ENCODE results near the gene MFAP4.

The MFAP4 gene

GRCh38 chr17:19384723-19385391 lies 2.1 kb downstream of the MFAP4 start:
- no peak for DNase-seq

GRCh38 chr17:19383681-19384470 lies 3.1 kb downstream of the MFAP4 start:
- DNase-seq, result no peak

GRCh38 chr17:19382531-19383444 lies 4.2 kb downstream of the MFAP4 start:
- DNase-seq, result no peak

- no peak for DNase-seq
These were observed 5.1 kb downstream of the MFAP4 start for GRCh38 chr17:19381741-19382444.

- no peak for DNase-seq
These were observed 5.6 kb downstream of the MFAP4 start for GRCh38 chr17:19381361-19381740.

- DNase-seq, result no peak
These were observed 6.3 kb downstream of the MFAP4 start for GRCh38 chr17:19380481-19381301.

GRCh38 chr17:19379361-19380065 lies 7.5 kb downstream of the MFAP4 start:
- no peak for DNase-seq

- DNase-seq, result no peak
These were observed 8.3 kb downstream of the MFAP4 start, which contains the start of gene MAPK7 for GRCh38 chr17:19378416-19379360. Gene MAPK7 (plus strand): TSS chr17:19378498. CDS start chr17:19378901, 403 bp downstream.

GRCh38 chr17:19377602-19378415 lies 9.2 kb downstream of the MFAP4 start:
- DNase-seq, result peak; percentile 87

GRCh38 chr17:19376811-19377210 lies 10.2 kb downstream of the MFAP4 start:
- DNase-seq, result no peak

GRCh38 chr17:19375732-19376131 lies 11.3 kb downstream of the MFAP4 start:
- no peak for DNase-seq

- no peak for DNase-seq
These were observed 12.9 kb downstream of the MFAP4 start for GRCh38 chr17:19374136-19374535.

GRCh38 chr17:19372866-19373504 lies 14.0 kb downstream of the MFAP4 start:
- no peak for DNase-seq

GRCh38 chr17:19372439-19372838 lies 14.6 kb downstream of the MFAP4 start:
- no peak for DNase-seq

GRCh38 chr17:19372011-19372370 lies 15.0 kb downstream of the MFAP4 start:
- no peak for DNase-seq

- no peak for DNase-seq
These were observed 15.6 kb downstream of the MFAP4 start for GRCh38 chr17:19371259-19372010.

GRCh38 chr17:19370493-19370960 lies 16.5 kb downstream of the MFAP4 start:
- no peak for DNase-seq

Data from effector CD4-positive, alpha-beta T cell (primary cell).